ENCODE data around the gene SPTBN1. TPM values are rescaled to one million over a fixed set of nuclear protein-coding genes. Genes with fewer than 3 reads are reported as not detected.
"Not testable (repeated sequence)": the region's sequence is repeated elsewhere in the genome, so short reads cannot be mapped to it uniquely, and the experiment has no call there.

The SPTBN1 gene
- total RNA-seq, 1 experiment from 2014 or later: 88.8 TPM

DNA sequence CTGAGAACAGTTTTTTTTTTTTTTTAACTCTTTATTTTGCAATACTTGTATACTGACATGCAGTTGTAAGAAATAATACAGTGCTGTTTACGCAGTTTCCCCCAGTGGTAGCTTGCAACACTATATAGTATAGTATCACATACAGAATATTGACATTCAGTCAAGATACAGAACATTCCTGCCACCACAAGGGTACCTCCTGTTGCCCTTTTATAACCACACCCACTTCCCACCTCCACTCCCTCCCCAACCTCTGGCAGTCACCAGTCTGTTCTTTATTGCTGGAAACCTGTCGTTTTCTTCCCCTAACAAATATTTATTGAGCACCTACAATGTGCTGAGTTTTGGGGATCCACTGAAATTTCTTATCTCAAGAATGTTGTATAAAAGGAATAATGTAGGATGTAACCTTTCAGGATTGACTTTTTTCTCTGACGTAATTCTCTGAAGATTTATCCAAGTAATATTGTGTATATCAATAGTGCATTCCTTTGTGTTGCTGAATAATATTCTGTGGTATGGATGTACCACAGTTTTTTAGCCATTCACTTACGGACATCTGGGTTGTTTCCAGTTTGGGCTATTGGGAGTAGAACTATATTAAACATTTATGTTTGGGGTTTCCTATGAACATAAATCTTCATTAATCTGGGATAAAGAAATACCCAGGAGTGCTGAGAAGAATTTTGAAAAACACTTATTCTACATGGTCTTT lies 215.9 kb downstream of the SPTBN1 start:
- no peak for DNase-seq (ENCODE audit: low read depth)

DNA sequence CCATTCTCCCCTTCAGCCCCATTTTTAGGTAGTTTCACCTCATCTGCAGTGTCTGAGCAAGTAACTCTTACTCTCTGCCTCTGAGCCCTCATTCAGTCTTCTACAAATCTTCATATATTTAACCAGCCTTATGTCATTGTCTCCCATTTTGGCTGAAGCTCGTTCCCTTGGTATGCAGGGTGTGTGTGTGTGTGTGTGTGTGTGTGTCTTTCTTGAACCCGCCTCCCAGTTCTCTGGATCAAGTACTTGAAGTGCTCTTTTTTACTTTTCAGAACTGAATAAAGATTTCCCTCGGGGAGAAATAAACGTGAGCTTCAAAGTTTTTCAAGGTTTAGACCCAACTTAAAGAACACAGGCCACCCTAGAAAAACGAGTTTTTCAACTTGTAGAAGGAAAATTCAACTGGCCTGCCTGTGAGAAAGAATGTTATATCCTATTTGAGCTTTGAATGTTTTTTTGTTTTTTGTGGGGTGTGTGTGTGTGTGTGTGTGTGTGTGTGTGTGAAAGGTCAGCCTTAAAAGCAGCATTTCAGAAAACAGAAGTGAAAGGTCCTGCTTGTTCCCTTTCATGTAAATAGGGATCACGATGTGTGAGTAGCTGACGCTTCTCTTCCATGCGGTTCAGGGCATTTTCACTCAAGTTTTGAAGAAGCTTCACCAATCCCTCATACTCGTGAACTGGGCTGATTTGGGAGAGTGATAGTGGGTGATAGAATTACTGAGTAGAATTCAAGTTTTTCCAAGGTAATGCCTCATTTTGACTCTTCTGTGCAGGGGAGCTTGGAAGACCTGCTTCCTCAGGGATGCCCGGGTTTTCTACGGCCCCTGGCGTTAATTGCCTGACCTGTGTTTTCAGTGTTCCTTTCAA lies 216.7 kb downstream of the SPTBN1 start:
- DNase-seq (ENCODE audit: low read depth): no peak

- DNase-seq (ENCODE audit: low read depth): no peak
Measured at GRCh38 chr2:54673501-54673998, 217.4 kb downstream of the SPTBN1 start.

GRCh38 chr2:54675281-54675680 lies 219.2 kb downstream of the SPTBN1 start:
- DNase-seq (ENCODE audit: low read depth): no peak

- DNase-seq (ENCODE audit: low read depth): no peak
Measured at GRCh38 chr2:54675738-54676137, 219.6 kb downstream of the SPTBN1 start.

DNA sequence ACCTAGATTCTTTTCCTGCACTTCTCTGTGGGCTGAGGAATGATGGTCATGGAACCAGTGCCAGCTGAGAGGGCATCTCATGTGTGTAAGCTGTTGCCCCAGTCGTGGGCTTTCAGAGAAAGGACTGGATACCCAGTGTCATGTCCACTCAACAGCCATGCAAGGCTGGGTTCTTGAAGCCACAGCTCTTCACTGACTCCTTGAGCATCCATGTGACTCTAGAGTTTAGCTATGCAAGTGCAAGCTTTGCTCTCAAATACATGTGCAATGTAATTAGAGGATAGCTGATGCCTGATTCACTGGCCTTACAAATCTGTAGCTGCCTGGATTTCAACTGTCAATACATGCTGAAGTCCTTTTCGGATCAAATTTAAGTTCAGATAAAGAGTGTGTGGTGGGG lies 220.5 kb downstream of the SPTBN1 start:
- no peak for DNase-seq (ENCODE audit: low read depth)

DNA sequence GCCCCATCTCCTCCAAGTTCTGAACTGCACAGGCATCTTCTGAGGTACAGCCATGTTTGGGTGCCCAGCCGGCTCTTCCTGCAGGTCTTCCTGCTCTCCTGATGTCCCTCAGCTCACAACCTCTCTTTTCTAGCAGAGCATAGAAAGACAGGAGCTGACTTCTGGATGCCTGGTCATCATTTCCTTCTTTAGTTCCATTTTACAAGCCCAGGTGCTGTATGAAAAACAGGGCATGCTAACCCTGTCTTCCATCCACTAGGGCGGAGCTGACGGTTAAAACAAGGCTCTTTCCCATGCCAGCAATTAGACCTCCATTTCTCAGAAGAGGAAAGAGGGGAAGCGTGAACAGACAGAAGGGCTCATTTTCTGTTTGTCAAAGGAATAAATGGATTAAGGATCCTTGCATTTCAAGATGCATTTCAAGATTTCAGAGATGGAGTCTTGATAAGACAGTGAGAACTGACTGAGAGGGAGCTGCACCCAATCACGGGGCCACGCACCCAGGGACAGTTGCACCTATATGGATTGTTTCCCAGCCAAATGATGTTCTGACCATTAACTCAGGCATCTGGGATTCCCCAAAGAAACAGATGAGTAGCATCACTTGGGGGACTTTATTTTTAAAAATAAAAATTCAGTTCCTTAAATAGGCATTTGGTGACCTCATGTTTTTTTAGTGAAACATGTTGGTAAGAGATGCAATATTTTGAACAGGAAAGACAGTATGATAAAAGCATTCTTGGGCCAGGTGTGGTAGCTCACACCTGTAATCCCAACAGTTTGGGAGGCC lies 221.5 kb downstream of the SPTBN1 start:
- no peak for DNase-seq (ENCODE audit: low read depth)

GRCh38 chr2:54678719-54679118 lies 222.6 kb downstream of the SPTBN1 start:
- DNase-seq (ENCODE audit: low read depth): no peak

GRCh38 chr2:54680397-54681041 lies 224.4 kb downstream of the SPTBN1 start:
- peak; percentile 75 for DNase-seq (ENCODE audit: low read depth)

GRCh38 chr2:54681416-54681815 lies 225.3 kb downstream of the SPTBN1 start:
- no peak for DNase-seq (ENCODE audit: low read depth)

GRCh38 chr2:54683596-54683995 lies 227.5 kb downstream of the SPTBN1 start:
- DNase-seq (ENCODE audit: low read depth): peak; percentile 27

- DNase-seq (ENCODE audit: low read depth): no peak
Measured at GRCh38 chr2:54685263-54685775, 229.2 kb downstream of the SPTBN1 start.

GRCh38 chr2:54687595-54688152 lies 231.5 kb downstream of the SPTBN1 start:
- DNase-seq (ENCODE audit: low read depth): peak; percentile 29

DNA sequence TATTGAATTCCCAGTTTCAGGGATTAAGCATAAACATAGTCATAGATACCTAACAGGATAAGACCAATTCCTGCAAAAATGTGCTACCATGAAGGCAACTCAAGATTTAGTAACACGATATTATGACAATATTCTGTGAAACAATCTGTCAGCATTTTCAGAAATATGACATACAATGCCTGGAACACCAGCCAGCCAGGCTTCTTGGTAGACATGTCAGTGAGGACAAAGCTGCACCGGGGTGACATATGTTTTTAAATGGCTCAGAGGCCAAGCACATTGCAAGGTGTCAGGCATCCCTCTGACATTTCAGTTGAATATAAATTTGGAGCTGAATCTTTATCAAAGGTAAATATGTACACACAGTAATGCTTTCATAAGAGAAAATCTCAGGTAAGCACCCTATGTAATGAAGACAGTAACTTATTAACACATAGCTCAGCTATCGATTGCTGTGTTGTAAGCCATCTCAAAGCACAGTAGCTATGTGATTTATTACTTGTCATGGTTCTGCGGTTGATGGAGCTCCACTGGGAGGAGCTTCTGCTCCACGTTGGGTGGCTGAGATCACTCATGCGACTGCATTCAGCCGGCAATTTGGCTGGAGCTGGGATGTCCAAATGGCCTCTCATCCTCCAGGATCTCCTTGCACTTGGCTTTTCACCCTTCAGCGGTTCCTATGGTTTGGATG lies 235.5 kb downstream of the SPTBN1 start:
- no peak for DNase-seq (ENCODE audit: low read depth)

DNA sequence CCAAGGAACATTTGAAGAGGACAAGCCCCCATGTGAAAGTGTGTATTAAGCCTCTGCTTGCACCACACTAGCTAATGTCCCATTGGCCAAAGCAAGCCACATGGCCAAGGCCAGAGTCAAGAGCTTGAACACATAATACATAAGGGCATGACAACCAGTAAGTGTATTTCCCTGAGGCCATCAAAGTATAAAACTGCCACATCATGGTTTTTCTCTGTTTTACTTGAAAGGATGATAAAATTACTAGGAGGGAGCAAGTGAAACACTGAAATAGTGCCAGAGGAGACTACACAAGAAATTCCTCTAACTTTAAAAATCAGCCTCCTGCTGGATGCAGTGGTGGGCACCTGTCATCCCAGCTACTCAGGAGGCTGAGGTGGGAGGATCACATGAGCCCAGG lies 236.4 kb downstream of the SPTBN1 start:
- DNase-seq (ENCODE audit: low read depth): no peak

- no peak for DNase-seq (ENCODE audit: low read depth)
Measured at GRCh38 chr2:54695378-54695777, 239.3 kb downstream of the SPTBN1 start.

DNA sequence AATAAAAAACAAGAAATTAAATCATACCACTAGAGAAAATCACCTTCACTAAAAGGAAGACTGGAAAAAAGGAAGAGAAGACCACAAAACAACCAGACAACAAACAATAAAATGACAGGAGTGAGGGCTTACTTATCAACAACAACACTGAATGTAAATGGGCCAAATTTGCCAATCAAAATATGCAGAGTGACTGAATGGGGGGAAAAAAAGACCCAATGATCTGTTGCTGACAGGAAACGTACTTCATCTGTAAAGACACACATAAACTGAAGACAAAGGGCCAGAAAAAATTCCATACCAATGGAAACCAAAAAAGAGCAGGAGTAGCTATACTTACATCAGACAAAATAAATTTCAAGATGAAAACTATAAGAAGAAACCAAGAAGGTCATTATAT lies 241.8 kb downstream of the SPTBN1 start:
- no peak for DNase-seq (ENCODE audit: low read depth)

DNA sequence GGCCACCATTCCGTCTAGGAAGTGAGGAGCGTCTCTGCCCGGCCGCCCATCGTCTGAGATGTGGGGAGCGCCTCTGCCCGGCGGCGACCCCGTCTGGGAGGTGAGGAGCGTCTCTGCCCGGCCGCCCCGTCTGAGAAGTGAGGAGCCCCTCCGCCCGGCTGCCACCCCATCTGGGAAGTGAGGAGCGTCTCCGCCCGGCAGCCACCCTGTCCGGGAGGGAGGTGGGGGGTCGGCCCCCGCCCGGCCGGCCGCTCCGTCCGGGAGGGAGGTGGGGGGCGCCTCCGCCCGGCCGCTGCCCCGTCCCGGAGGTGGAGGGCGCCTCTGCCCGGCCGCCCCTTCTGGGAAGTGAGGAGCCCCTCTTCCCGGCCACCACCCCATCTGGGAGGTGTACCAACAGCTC lies 242.8 kb downstream of the SPTBN1 start:
- DNase-seq (ENCODE audit: low read depth): not testable (repeated sequence)

GRCh38 chr2:54699665-54700064 lies 243.5 kb downstream of the SPTBN1 start:
- DNase-seq (ENCODE audit: low read depth): no peak

GRCh38 chr2:54701029-54701428 lies 244.9 kb downstream of the SPTBN1 start:
- no peak for DNase-seq (ENCODE audit: low read depth)

Data from M059J (cell line).